ENCODE results near the gene MPDZ. TPM values are rescaled to one million over a fixed set of nuclear protein-coding genes. Genes with fewer than 3 reads are reported as not detected.

The MPDZ gene
- total and polyA plus RNA-seq, 2 experiments from 2014 or later: 33.0 to 43.1 TPM

DNA sequence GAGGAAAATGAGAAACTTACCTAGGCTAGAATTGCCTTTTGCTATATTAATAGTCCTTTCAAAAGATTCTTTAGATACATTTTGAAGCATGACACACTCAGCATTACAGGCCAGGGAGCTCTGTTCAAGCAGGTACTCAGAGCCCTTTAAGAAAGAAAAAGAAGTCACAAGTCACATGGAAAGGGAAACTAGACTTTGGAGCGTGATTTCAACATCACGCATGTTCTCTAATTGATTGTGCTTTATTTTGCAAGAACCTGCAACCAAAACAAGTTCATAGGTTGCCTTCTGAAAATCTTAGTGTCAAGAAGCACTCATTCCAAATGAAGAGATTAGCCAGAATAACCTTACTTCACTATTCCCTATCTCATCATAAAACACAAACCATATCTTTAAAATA is 103.8 kb downstream of the MPDZ start:
- Histone ChIP-seq H3K9me2 (ENCODE audit: insufficient read depth) (no peaks in the 10 kb centered on the region), H3K4me1 (ENCODE audit: insufficient read depth) (no peaks in the 10 kb centered on the region), H3K27me3 (ENCODE audit: insufficient read depth) (no peaks in the 10 kb centered on the region), H3F3A (replicated peaks; ENCODE audit: low read depth) (no peaks in the 10 kb centered on the region), H4K20me1 (replicated peaks; ENCODE audit: insufficient read depth) (no peaks in the 10 kb centered on the region), H3K79me2 (replicated peaks; ENCODE audit: insufficient read depth) (no peaks in the 10 kb centered on the region), H3K4me3 (no peak overlapping the region), H2AFZ (no peak overlapping the region), H3K4me2 (no peak overlapping the region), H3K27ac (ENCODE audit: low read depth) (no peak overlapping the region), H3K36me3 (ENCODE audit: insufficient read depth) (no peaks in the 10 kb centered on the region)
- H3K4me3 Mint-ChIP-seq: no peak overlapping the region
- H3K4me1 Mint-ChIP-seq: no peaks in the 10 kb centered on the region
- H3K9me3 Mint-ChIP-seq: no peaks in the 10 kb centered on the region
- peaks cover 9% of the 10 kb centered on the region; the same call in 2 of the 3 replicates for H3K36me3 Mint-ChIP-seq (ENCODE audit: low read depth)
- no peak for DNase-seq (ENCODE audit: low spot score)
- no peak for ATAC-seq
- H3K27ac Mint-ChIP-seq: 0 out of 2 replicates have a peak overlapping the region, but pooled peaks have one; percentile 52
- no peak for TF ChIP-seq CREB1 (CRISPR knock-in tag; IDR thresholded peaks at IDR 0.05; ENCODE audit: low read depth)
- H3K27me3 Mint-ChIP-seq (ENCODE audit: insufficient read depth, low read depth, poor library complexity): no peaks in the 10 kb centered on the region

DNA sequence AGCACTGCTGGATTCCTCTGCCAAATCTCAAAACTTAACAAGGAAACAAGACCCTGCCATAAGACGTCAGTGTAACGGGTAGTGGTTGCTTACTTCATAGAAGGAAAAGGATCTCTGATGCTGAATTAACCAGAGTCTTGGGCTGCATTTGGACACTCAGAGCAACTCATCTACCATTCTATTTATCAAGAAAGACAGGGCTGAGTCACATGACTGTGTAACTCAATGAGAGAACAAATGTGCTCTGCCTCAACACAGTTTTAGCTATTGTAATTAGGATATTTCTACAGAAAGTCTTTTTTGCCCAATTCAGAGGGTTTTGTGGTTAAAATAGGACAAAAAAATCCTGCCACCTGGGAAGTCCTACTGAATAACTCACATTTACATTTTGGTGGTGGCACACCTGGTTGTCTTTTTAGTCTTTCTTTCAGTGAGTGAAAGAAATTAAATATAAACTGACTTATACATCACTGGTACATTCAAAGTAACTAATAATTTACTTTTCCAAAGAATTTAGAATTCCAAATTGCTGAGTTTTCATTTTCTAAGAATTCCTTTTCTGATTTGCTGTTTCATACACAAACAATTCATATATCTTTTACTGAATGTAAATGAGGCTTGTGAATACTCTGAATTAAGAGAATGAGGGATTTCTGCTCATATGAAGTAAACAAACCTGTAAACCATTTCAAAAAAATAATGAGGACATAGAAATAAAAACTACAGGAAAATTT is 104.4 kb downstream of the MPDZ start:
- no peaks in the 10 kb centered on the region for H3K9me3 Mint-ChIP-seq
- Histone ChIP-seq H3K27me3 (ENCODE audit: insufficient read depth) (no peaks in the 10 kb centered on the region), H3K27ac (ENCODE audit: low read depth) (no peak overlapping the region), H3K4me1 (ENCODE audit: insufficient read depth) (no peaks in the 10 kb centered on the region), H3F3A (replicated peaks; ENCODE audit: low read depth) (no peaks in the 10 kb centered on the region), H3K9me2 (ENCODE audit: insufficient read depth) (no peaks in the 10 kb centered on the region), H3K4me3 (no peak overlapping the region), H4K20me1 (replicated peaks; ENCODE audit: insufficient read depth) (no peaks in the 10 kb centered on the region), H3K4me2 (no peak overlapping the region), H3K79me2 (replicated peaks; ENCODE audit: insufficient read depth) (no peaks in the 10 kb centered on the region), H2AFZ (no peak overlapping the region), H3K36me3 (ENCODE audit: insufficient read depth) (no peaks in the 10 kb centered on the region)
- H3K27ac Mint-ChIP-seq: peak overlapping the region; percentile 42
- no peak overlapping the region for H3K4me3 Mint-ChIP-seq
- H3K4me1 Mint-ChIP-seq: no peaks in the 10 kb centered on the region
- peaks cover 9% of the 10 kb centered on the region; the same call in 2 of the 3 replicates for H3K36me3 Mint-ChIP-seq (ENCODE audit: low read depth)
- no peak for DNase-seq (ENCODE audit: low spot score)
- no peaks in the 10 kb centered on the region for H3K27me3 Mint-ChIP-seq (ENCODE audit: insufficient read depth, low read depth, poor library complexity)
- no peak for ATAC-seq
- no peak for TF ChIP-seq STAT1 (IDR thresholded peaks at IDR 0.05; ENCODE audit: unreplicated experiment)
- TF ChIP-seq, protein P1, sequence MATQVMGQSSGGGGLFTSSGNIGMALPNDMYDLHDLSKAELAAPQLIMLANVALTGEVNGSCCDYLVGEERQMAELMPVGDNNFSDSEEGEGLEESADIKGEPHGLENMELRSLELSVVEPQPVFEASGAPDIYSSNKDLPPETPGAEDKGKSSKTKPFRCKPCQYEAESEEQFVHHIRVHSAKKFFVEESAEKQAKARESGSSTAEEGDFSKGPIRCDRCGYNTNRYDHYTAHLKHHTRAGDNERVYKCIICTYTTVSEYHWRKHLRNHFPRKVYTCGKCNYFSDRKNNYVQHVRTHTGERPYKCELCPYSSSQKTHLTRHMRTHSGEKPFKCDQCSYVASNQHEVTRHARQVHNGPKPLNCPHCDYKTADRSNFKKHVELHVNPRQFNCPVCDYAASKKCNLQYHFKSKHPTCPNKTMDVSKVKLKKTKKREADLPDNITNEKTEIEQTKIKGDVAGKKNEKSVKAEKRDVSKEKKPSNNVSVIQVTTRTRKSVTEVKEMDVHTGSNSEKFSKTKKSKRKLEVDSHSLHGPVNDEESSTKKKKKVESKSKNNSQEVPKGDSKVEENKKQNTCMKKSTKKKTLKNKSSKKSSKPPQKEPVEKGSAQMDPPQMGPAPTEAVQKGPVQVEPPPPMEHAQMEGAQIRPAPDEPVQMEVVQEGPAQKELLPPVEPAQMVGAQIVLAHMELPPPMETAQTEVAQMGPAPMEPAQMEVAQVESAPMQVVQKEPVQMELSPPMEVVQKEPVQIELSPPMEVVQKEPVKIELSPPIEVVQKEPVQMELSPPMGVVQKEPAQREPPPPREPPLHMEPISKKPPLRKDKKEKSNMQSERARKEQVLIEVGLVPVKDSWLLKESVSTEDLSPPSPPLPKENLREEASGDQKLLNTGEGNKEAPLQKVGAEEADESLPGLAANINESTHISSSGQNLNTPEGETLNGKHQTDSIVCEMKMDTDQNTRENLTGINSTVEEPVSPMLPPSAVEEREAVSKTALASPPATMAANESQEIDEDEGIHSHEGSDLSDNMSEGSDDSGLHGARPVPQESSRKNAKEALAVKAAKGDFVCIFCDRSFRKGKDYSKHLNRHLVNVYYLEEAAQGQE (IDR thresholded peaks at IDR 0.05; ENCODE audit: unreplicated experiment): no peak
- no peak for TF ChIP-seq EZH2 (IDR thresholded peaks at IDR 0.05; ENCODE audit: low read depth, unreplicated experiment)
- no peak for TF ChIP-seq ZNF114 (CRISPR knock-in tag; IDR thresholded peaks at IDR 0.05)
- TF ChIP-seq, protein P2, sequence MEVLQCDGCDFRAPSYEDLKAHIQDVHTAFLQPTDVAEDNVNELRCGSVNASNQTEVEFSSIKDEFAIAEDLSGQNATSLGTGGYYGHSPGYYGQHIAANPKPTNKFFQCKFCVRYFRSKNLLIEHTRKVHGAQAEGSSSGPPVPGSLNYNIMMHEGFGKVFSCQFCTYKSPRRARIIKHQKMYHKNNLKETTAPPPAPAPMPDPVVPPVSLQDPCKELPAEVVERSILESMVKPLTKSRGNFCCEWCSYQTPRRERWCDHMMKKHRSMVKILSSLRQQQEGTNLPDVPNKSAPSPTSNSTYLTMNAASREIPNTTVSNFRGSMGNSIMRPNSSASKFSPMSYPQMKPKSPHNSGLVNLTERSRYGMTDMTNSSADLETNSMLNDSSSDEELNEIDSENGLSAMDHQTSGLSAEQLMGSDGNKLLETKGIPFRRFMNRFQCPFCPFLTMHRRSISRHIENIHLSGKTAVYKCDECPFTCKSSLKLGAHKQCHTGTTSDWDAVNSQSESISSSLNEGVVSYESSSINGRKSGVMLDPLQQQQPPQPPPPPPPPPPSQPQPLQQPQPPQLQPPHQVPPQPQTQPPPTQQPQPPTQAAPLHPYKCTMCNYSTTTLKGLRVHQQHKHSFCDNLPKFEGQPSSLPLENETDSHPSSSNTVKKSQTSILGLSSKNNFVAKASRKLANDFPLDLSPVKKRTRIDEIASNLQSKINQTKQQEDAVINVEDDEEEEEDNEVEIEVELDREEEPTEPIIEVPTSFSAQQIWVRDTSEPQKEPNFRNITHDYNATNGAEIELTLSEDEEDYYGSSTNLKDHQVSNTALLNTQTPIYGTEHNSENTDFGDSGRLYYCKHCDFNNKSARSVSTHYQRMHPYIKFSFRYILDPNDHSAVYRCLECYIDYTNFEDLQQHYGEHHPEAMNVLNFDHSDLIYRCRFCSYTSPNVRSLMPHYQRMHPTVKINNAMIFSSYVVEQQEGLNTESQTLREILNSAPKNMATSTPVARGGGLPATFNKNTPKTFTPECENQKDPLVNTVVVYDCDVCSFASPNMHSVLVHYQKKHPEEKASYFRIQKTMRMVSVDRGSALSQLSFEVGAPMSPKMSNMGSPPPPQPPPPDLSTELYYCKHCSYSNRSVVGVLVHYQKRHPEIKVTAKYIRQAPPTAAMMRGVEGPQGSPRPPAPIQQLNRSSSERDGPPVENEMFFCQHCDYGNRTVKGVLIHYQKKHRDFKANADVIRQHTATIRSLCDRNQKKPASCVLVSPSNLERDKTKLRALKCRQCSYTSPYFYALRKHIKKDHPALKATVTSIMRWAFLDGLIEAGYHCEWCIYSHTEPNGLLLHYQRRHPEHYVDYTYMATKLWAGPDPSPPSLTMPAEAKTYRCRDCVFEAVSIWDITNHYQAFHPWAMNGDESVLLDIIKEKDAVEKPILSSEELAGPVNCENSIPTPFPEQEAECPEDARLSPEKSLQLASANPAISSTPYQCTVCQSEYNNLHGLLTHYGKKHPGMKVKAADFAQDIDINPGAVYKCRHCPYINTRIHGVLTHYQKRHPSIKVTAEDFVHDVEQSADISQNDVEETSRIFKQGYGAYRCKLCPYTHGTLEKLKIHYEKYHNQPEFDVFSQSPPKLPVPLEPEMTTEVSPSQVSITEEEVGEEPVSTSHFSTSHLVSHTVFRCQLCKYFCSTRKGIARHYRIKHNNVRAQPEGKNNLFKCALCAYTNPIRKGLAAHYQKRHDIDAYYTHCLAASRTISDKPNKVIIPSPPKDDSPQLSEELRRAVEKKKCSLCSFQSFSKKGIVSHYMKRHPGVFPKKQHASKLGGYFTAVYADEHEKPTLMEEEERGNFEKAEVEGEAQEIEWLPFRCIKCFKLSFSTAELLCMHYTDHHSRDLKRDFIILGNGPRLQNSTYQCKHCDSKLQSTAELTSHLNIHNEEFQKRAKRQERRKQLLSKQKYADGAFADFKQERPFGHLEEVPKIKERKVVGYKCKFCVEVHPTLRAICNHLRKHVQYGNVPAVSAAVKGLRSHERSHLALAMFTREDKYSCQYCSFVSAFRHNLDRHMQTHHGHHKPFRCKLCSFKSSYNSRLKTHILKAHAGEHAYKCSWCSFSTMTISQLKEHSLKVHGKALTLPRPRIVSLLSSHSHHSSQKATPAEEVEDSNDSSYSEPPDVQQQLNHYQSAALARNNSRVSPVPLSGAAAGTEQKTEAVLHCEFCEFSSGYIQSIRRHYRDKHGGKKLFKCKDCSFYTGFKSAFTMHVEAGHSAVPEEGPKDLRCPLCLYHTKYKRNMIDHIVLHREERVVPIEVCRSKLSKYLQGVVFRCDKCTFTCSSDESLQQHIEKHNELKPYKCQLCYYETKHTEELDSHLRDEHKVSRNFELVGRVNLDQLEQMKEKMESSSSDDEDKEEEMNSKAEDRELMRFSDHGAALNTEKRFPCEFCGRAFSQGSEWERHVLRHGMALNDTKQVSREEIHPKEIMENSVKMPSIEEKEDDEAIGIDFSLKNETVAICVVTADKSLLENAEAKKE (CRISPR knock-in tag; IDR thresholded peaks at IDR 0.05): no peak
- no peak for TF ChIP-seq NANOG (IDR thresholded peaks at IDR 0.05; ENCODE audit: borderline replicate concordance)
- no peak for TF ChIP-seq EZH2phosphoT487 (IDR thresholded peaks at IDR 0.05; ENCODE audit: unreplicated experiment)
- TF ChIP-seq CREB1 (CRISPR knock-in tag; IDR thresholded peaks at IDR 0.05; ENCODE audit: low read depth): no peak
- TF ChIP-seq, protein P3, sequence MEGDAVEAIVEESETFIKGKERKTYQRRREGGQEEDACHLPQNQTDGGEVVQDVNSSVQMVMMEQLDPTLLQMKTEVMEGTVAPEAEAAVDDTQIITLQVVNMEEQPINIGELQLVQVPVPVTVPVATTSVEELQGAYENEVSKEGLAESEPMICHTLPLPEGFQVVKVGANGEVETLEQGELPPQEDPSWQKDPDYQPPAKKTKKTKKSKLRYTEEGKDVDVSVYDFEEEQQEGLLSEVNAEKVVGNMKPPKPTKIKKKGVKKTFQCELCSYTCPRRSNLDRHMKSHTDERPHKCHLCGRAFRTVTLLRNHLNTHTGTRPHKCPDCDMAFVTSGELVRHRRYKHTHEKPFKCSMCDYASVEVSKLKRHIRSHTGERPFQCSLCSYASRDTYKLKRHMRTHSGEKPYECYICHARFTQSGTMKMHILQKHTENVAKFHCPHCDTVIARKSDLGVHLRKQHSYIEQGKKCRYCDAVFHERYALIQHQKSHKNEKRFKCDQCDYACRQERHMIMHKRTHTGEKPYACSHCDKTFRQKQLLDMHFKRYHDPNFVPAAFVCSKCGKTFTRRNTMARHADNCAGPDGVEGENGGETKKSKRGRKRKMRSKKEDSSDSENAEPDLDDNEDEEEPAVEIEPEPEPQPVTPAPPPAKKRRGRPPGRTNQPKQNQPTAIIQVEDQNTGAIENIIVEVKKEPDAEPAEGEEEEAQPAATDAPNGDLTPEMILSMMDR (conservative IDR thresholded peaks at IDR 0.05; ENCODE audit: low read depth in 2 of 2): no peak

Measured in GM23338 (cell line).